Hippocampal formation (tissue), 2 donors: ENCODE data around the gene TPRX2.
"Not testable (repeated sequence)": the region's sequence is repeated elsewhere in the genome, so short reads cannot be mapped to it uniquely, and the experiment has no call there.

Experiments used
- DNase-seq, 2 donors: peaks; one replicate each; lab custom pipeline; 2025; lab: John Stamatoyannopoulos, UW

Gene TPRX2, protein sequence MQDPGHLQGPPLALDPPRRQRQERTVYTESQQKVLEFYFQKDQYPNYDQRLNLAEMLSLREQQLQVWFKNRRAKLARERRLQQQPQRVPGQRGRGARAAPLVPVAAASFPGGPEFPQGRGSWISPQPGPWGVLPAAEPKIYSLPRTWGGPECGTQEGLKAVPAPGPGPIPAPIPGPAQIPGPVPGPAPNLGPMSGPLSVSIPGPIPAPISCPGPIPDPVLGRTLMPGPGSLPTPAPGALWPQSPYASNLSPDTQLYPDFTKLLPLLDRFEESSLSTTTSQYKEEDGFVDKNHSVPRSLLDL

DNA sequence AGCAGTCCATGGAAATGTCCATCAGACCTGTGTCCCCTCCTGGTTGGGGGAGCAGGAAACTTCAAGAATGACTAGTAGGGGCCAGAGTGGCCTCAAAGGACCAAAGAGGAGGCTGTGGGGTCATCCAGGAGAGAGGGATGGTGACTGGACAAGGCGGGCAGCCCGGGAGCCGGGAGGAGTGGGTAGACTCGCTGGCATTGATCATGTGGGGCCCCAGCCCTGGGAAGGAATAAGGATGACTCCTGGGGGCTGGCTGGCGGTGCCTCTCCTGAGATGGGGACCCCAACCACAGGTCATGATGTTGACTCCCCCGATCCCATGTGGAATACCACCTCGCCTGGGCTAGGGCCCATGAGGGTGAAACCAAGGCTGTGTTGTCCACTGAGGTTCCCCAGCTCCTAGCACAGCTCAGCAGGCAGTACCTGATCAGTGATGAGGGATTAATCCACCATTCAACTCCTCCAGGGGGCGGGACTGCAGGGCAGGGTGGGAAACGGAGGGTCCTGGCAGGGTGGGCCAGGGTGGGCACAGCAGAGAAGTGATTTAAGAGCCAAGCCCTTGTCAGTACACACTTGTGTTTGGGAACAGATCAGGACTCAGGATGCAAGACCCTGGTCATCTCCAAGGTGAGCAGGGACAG lies at the start of gene TPRX2:
TPRX2 (plus strand) TSS at position 590 of the 640 bp plus-strand sequence; CDS start at position 602, 12 bp downstream.
- DNase-seq, result not testable (repeated sequence)

- DNase-seq, result peak in 1 of 2 donors; percentile 12
Measured at GRCh38 chr19:47813304-47813994, 45.6 kb upstream of the TPRX2 start.

GRCh38 chr19:47813995-47814328 lies 45.1 kb upstream of the TPRX2 start:
- DNase-seq, result no peak

DNA sequence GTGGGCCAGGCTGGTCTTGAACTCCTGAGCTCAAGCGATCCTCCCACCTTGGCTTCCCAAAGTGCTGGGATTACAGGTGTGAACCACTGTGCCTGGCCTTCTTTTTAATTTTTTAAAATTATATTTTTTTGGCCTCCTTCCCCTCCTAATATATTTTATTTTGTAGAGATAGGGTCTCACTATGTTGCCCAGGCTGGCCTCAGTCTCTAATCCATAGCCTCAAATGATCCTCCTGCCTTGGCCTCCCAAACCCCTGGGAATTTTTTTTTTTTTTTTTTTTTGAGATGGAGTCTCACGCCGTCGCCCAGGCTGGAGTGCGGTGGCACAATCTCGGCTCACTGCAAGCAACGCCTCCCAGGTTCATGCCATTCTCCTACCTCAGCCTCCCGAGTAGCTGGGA lies 42.8 kb upstream of the TPRX2 start:
- not testable (repeated sequence) for DNase-seq

DNA sequence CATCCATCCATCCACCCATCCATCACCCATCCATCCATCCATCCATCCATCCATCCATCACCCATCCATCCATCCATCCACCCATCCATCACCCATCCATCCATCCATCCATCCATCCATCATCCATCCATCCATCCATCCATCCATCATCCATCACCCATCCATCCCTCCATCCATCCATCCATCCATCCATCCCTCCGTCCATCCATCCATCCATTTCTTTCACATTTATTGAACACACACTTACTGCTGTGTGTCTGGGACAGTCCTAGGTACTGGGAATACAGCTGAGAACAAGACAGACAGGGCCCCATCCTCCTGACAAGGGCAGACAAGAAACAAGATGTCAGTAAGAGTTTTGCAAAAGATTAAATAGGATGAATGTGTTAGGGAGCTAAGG lies 40.8 kb upstream of the TPRX2 start:
- DNase-seq, result not testable (repeated sequence)

DNA sequence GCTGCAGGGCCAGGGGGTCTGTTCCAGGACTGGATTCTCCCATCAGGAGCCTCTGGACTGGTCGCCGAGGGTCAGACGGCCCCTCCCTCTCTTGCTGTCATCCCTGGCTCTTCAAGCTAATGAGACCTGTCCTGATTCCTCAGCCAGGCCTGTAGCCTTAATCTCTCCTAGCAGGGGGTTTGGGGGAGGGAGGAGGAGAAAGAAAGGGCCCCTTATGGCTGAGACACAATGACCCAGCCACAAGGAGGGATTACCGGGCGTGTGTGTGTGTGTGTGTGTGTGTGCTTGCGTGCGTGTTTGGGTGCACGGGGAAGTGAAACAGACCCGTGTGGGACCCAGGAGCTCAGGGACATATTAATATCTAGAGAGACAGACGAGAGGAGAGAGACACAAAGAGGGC lies 39.2 kb upstream of the TPRX2 start:
- DNase-seq, result no peak

DNA sequence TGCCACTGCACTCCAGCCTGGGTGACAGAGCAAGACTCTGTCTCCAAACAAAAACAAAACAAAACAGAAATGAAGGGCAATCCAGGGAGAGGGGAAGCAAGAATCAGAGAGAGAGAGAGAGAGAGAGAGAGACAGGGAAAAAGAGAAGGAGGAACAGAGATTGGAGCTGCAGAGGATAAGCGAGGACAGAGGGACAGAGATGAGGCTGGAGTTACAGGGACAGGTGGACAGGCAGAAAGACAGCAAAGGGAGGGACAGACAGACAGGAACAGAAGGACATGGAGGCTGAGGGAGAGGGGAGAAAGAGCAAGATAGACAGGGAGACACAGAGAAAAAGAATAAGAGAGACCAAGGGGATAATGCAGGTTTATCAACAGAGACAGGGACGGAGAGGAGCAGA lies 38.6 kb upstream of the TPRX2 start:
- no peak for DNase-seq

DNA sequence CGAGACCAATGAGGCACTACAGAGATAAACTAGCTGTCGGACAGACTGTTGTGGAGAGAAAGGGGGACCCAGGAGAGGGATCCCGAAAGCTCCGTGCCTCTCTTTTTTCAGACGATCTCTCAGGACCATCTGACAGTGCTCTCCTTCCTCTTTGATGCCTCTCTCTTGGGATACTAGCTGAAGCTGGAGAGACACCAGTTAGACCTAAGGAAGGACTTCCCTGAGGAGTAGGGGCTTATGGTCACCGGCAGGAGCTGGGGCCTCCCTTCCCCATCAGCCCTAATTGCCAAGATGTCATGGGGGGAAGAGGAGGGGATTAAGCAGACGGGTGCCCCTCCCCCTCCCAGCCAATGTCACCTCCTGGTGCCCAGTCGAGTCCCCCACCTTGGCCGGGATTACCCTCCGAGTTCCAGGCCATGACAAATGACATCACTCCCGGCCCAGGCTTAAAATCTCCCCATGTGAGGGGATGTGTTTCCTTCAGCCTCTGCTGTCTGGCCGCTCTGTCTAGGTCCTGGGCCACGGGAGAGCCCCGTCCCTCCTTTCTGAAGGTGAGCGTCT lies 37.5 kb upstream of the TPRX2 start, which contains the start of gene CRX:
CRX (plus strand) TSS at position 478 of the 561 bp plus-strand sequence. CDS start 12,507 bp downstream, outside the sequence.
- no peak for DNase-seq

DNA sequence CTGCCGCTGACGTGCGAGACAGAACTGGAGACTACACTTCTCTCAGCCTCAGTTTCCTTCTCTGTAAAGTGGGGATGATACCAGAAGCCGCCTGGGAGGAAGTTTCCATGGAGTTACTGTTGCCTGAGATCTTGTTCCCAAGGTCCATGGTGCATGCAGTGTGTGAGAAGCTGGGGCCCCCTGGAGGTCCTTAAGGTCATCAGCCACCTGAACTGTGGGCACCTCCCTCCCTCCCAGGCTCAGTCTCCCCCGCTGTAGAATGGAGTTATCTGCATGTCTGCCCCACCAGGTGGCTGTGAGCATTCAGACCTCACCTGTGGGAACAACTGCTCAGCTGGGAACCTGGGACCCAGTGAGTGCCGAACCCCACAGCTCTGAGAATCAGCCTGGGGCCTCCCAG lies 34.6 kb upstream of the TPRX2 start:
- DNase-seq, result no peak

GRCh38 chr19:47826800-47827199 lies 32.2 kb upstream of the TPRX2 start:
- no peak for DNase-seq

GRCh38 chr19:47832723-47833122 lies 26.3 kb upstream of the TPRX2 start:
- DNase-seq, result no peak

GRCh38 chr19:47836038-47836437 lies 23.0 kb upstream of the TPRX2 start:
- no peak for DNase-seq

DNA sequence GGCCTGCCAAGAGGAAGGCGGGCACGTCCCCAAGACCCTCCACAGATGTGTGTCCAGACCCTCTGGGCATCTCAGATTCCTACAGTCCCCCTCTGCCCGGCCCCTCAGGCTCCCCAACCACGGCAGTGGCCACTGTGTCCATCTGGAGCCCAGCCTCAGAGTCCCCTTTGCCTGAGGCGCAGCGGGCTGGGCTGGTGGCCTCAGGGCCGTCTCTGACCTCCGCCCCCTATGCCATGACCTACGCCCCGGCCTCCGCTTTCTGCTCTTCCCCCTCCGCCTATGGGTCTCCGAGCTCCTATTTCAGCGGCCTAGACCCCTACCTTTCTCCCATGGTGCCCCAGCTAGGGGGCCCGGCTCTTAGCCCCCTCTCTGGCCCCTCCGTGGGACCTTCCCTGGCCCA lies 19.6 kb upstream of the TPRX2 start:
- no peak for DNase-seq

DNA sequence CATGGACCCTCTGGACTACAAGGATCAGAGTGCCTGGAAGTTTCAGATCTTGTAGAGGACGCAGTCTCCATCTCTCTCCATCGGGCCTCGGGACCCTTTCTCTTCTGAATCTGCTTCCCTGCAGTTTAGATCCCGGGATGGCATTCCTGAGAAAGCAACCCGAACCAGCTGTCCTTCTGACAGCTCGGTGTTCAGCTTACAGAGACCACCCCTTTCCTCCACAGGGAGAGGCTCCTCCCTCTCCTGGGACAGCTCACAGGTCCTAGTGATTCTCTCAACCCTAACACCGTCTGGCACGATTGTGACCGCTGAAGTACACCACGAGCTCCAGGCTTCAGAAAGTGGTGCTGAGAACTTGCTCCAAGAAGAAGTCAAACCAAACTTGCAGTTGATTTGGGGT lies 19.1 kb upstream of the TPRX2 start:
- no peak for DNase-seq

GRCh38 chr19:47842941-47843340 lies 16.1 kb upstream of the TPRX2 start:
- no peak for DNase-seq

DNA sequence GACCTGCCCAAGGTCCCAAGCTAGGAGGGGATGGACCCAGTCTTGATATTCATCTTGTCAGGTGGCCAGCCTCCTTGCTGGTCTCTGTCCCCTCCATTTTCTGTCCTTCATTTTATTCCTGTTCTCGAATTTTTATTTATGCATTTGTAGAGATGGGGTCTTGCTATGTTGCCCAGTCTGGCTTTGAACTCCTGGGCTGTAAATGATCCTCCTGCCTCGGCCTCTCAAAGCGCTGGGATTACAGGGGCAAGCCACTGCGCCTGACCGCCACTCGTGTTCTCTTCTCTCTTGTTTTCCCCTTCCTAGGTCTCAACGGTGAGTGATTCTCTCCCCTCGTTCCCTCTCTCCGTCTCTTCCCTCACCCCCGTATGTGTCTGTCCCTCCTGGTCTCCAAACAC lies 10.6 kb upstream of the TPRX2 start:
- DNase-seq, result no peak

DNA sequence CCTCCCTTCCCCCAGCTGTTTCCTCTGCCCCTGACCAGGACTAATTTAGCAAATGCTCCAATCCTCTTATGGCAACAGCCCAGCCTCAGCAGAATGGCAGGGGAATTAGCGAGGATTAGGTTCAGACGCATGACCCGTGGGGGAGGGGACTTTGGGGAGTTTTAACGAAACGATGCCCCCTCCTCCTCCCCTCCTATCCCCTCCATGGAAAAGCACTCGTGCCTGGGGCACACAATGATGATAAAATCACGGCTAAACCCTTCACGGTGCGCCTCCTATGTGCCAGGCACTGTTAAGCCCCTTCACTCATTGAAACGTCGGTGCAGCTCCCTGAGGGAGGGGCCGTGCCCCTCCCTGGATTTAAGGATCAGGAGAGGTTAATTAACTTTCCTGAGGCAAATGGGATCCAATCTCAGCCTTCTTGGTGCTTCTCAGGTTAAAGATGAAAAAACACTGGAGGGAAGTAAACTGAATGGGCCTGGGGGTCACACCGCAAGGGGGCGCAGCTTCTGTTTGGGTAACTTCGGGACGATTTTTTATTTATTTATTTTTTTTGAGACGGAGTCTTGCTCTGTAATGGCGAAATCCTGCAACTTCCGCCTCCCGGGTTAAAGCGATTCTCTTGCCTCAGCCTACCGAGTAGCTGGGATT lies 10.1 kb upstream of the TPRX2 start:
- no peak for DNase-seq

GRCh38 chr19:47853003-47853402 lies 6.0 kb upstream of the TPRX2 start:
- DNase-seq, result no peak

- no peak for DNase-seq
Measured at GRCh38 chr19:47854459-47854858, 4.6 kb upstream of the TPRX2 start.

GRCh38 chr19:47858231-47858630 lies 804 bp upstream of the TPRX2 start:
- not testable (repeated sequence) for DNase-seq

DNA sequence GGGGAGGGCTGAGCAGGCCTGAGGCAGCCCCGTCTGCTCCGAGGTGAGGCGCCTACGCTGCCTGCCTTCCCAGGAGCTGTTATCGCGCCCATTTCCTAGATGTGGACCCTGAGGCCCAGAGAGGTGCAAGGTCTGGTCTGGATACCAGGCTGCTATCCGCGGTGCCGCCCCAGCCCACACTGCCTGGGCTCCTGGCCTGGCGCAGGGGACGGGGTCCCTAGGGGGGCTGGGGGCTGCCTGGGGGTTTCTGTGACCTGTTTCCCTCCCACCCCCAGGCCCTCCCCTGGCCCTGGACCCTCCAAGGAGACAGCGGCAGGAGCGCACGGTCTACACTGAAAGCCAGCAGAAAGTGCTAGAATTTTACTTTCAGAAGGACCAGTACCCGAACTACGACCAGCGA lies 803 bp downstream of the TPRX2 start:
- not testable (repeated sequence) for DNase-seq

- DNase-seq, result no peak
Measured at GRCh38 chr19:47860602-47861297, 1.7 kb downstream of the TPRX2 start.
